ENCODE data around the gene ADA. TPM values are rescaled to one million over a fixed set of nuclear protein-coding genes. Genes with fewer than 3 reads are reported as not detected.

ADA gene
- total and polyA plus RNA-seq, 2 of the 13 experiments (the other 11 are each of a cell fraction or from before 2014, with no cell fraction given) = 2.5 to 11.3 TPM

GRCh38 chr20:44683263-44684046 lies 32.0 kb upstream of the ADA start (continued):
- TF ChIP-seq ZNF318 (CRISPR knock-in tag; IDR thresholded peaks at IDR 0.05) (0 out of 2 replicates have a peak, but pooled peaks have one; percentile 37), NRL (CRISPR knock-in tag; IDR thresholded peaks at IDR 0.05; ENCODE audit: borderline replicate concordance) (0 out of 2 replicates have a peak, but pooled peaks have one; percentile 32), SMC3 (IDR thresholded peaks at IDR 0.05; ENCODE audit: low read length) (peak; percentile 77; the same call in 1 of the 2 replicates), CEBPG (CRISPR knock-in tag; IDR thresholded peaks at IDR 0.05) (peak; percentile 60), KDM2A (CRISPR knock-in tag; IDR thresholded peaks at IDR 0.05; ENCODE audit: borderline replicate concordance, low read depth) (peak; percentile 50; the same call in 1 of the 2 replicates), HDAC1 (CRISPR knock-in tag; IDR thresholded peaks at IDR 0.05) (no peak), SPEN (CRISPR knock-in tag; IDR thresholded peaks at IDR 0.05; ENCODE audit: low read depth) (peak; percentile 29; the same call in 1 of the 2 replicates), NAIF1 (CRISPR knock-in tag; IDR thresholded peaks at IDR 0.05; ENCODE audit: borderline replicate concordance) (no peak), REPIN1 (CRISPR knock-in tag; IDR thresholded peaks at IDR 0.05; ENCODE audit: borderline replicate concordance, low read depth) (peak; percentile 57; the same call in 1 of the 2 replicates), ZBTB7B (CRISPR knock-in tag; IDR thresholded peaks at IDR 0.05) (0 out of 2 replicates have a peak, but pooled peaks have one; percentile 17), ELF3 (CRISPR knock-in tag; IDR thresholded peaks at IDR 0.05) (0 out of 2 replicates have a peak, but pooled peaks have one; percentile 38), RAD21 (CRISPR knock-in tag; IDR thresholded peaks at IDR 0.05) (peak; percentile 52; the same call in 1 of the 2 replicates), GABPB1 (CRISPR knock-in tag; IDR thresholded peaks at IDR 0.05) (0 out of 2 replicates have a peak, but pooled peaks have one; percentile 20), STAG1 (CRISPR knock-in tag; IDR thresholded peaks at IDR 0.05) (peak; percentile 57), SETDB1 (CRISPR knock-in tag; IDR thresholded peaks at IDR 0.05; ENCODE audit: borderline replicate concordance) (no peak), ZNF768 (CRISPR knock-in tag; IDR thresholded peaks at IDR 0.05) (peak; percentile 96), MED13 (CRISPR knock-in tag; IDR thresholded peaks at IDR 0.05) (no peak)
- TF ChIP-seq, protein P1, sequence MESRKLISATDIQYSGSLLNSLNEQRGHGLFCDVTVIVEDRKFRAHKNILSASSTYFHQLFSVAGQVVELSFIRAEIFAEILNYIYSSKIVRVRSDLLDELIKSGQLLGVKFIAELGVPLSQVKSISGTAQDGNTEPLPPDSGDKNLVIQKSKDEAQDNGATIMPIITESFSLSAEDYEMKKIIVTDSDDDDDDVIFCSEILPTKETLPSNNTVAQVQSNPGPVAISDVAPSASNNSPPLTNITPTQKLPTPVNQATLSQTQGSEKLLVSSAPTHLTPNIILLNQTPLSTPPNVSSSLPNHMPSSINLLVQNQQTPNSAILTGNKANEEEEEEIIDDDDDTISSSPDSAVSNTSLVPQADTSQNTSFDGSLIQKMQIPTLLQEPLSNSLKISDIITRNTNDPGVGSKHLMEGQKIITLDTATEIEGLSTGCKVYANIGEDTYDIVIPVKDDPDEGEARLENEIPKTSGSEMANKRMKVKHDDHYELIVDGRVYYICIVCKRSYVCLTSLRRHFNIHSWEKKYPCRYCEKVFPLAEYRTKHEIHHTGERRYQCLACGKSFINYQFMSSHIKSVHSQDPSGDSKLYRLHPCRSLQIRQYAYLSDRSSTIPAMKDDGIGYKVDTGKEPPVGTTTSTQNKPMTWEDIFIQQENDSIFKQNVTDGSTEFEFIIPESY (CRISPR knock-in tag; IDR thresholded peaks at IDR 0.05) = no peak

All from HepG2 (cell line).